COLO668 (cell line): ENCODE results near the gene GPR27.

ENCODE experiments used
- DNase-seq: peaks from one replicate; lab custom pipeline; 2025; ENCODE audit not compliant: unreplicated experiment; lab: John Stamatoyannopoulos, UW

Gene GPR27, protein sequence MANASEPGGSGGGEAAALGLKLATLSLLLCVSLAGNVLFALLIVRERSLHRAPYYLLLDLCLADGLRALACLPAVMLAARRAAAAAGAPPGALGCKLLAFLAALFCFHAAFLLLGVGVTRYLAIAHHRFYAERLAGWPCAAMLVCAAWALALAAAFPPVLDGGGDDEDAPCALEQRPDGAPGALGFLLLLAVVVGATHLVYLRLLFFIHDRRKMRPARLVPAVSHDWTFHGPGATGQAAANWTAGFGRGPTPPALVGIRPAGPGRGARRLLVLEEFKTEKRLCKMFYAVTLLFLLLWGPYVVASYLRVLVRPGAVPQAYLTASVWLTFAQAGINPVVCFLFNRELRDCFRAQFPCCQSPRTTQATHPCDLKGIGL

DNA sequence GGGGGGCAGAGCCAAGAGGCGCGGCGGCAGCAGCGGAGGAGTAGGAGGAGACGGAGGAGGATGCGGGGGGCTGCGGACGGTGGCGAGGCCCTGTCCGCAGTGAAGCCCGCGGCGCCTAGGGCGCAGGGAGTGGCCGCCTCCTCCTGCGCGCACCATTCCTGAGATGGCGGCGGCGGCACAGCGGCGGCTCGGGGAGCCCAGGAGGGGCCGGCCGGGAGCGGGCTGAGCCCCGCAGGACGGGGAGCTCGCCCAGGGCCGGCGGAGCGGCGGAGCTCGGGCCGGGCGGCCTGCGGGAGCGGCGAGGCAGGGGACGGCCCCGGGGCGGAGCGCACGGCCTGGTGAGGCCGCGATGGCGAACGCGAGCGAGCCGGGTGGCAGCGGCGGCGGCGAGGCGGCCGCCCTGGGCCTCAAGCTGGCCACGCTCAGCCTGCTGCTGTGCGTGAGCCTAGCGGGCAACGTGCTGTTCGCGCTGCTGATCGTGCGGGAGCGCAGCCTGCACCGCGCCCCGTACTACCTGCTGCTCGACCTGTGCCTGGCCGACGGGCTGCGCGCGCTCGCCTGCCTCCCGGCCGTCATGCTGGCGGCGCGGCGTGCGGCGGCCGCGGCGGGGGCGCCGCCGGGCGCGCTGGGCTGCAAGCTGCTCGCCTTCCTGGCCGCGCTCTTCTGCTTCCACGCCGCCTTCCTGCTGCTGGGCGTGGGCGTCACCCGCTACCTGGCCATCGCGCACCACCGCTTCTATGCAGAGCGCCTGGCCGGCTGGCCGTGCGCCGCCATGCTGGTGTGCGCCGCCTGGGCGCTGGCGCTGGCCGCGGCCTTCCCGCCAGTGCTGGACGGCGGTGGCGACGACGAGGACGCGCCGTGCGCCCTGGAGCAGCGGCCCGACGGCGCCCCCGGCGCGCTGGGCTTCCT lies at the start of gene GPR27:
TSS of gene GPR27 (plus strand) at position 155 of the 909 bp plus-strand sequence. CDS start at position 350, 195 bp downstream.
- peak; percentile 70 for DNase-seq

DNA sequence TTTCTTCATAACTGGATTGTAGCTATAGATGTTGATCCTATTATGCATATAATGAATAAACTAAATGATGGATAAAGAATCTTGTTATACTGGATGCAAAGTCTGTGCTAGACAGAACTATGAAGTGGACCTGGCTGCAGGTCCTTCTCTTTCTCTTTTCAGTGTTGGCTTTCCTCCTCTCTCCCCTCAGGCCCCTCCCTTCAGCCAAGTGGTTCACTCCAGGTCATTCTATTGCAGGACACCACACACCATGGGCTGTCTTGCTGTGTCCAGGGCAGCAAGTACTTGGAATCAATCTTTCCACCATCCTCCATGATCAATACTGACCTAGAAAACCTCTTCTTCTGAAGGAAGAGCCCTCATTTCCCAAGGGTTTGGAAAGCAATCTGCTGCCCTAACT lies 48.7 kb upstream of the GPR27 start:
- no peak for DNase-seq

DNA sequence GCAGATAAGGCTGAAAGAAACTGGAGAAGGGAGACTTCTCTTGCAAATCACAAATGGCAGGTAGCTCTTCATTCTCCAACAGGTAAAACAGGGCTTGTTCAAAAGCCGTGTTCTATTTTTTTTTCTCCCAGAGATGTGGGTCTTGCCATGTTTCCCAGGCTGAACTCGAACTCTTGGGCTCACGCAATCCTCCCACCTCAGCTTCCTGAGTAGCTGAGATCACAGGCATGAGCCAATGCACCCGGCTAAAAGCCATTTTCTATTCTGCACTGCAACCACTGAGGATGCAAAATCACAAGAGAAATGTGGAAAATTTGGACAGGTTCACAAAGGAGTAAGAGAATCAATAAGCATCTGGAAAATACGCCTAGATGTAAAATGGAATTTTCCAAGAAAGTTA lies 48.0 kb upstream of the GPR27 start:
- no peak for DNase-seq

DNA sequence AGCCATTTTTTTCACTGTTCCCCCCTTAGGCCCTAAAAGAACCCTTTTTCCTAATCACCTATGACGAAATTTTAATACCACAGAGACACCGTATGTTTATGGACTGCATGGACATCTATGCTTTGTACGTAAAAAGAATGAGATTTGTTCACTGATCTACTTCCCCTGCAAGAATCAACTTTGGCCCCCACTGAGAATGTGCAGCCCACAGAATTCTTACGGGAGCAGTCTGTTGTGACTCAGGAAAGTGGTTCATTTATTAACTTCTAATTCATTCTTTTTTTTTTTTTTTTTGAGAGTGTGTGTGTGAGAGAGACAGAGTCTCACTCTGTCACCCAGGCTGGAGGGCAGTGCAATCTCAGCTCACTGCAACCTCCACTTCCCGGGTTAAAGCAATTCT lies 46.1 kb upstream of the GPR27 start:
- no peak for DNase-seq

DNA sequence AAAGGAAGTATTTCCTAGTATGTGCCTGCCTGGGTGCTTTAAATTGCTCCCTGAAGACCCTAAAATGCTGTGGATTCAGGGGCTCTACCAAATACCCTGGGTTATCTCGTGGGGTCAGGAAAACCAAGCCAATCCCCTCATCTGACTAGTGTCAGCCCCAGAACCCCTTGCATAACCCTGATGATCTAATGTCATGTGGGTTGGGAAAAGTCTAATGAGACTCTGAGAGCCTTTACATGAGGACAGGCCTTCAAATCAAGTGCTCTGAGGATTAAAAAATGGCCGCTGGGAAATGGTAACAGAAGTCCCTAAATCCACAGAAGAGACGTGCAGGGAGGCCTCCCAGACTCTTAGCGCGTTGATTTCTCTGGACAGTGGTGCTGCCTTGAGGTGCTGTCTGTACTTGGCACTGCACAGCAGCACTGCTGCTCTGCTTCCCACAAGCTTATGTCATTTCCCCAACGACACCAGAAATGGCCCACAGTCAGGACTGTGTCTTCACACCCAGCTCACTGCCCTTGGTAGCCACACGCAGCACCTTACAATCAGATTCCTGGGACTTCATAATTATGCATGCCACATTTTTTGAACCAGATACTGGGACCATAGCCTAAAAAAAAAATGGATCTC lies 45.1 kb upstream of the GPR27 start:
- no peak for DNase-seq

DNA sequence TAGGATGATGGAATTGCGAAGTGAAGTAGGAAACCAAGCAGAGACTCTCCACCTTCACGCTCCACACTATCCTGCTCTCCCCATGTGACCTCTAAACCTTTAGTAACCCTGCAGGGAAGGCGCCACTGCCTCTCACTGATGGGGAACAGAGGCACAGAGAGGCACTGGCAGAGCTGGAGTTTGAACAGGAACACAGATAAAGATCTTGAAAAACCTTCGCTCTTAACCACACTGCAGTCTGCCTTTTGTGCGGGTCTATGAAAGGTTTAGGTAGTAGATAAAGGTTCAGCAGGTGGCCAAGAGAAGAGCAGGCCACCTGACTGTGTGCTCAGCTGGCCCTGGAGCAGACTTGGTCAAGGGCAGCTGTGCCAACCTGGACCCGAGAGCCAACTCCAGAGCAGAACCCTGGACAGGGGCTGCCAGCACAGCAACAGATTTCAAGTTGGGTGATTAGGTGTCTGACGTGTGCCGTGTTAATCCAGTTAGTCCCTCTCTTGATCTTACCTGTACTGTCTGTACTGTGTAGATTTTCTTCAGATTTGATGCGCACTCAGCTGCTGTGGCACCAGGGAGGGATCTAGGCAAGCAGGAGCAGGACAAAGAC lies 43.6 kb upstream of the GPR27 start:
- DNase-seq: peak; percentile 52

DNA sequence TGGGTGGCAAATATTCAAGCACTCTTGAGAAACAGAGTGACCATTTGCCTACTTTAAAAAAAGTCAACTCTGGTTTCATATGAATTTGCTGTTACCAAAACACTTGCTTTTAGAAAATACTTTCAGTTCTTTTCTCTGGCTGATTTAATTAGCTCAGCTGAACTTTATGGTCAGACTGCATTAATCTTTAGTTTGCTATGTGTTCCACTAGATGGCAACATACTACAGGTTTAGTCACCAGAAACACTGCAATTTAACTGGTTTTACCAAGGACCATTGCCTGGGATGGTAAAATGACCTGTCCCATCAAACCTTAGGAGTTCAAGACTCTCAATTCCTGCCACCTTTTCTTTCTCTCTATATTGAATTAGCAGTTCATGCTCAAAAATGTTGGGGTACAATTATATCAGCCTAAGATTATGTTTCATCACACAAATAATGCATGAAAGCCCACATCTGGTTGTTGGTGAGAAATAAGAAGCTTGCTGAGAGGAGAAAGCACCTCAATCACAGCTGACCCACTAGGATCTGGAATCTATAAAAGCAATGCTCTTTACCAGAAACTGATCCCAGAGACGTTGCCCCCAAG lies 42.7 kb upstream of the GPR27 start:
- DNase-seq: no peak

DNA sequence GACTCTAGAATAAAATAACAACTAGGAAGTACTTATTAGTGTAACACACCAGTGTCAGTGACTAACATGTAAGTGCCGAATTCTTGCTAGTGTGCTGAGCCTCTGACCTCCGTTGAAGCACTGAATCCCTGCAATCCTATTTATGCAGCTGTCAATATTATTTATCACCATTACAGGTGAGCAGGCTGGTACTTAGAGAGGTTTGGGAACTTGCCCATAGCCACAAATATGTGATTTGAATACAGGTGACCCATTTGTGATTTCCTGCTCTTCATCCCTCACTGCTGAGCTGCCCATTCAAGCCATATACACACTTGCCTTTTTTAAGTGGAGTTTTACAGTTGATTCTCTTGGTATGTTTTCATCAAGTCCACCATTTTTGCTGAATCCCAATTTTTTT lies 40.6 kb upstream of the GPR27 start:
- DNase-seq: peak; percentile 55

DNA sequence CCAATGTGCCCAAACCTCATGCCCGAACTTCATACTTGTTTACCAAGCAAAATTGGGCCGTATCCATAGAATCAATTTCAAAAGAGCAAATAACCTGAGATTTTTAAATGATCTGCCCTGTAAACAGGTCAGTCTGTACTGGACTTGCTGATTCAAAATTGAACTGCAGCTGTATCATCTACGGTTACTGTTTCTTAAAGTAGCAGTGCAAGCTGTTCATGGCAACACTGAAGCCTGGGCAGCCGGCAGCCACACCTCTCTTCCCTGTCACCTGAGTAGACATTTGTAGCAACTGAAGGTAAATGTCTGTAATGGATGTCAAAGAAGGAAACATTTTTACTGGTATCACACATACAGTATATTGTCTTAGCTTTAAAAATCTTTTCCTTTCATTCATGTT lies 39.1 kb upstream of the GPR27 start:
- DNase-seq: peak; percentile 6

DNA sequence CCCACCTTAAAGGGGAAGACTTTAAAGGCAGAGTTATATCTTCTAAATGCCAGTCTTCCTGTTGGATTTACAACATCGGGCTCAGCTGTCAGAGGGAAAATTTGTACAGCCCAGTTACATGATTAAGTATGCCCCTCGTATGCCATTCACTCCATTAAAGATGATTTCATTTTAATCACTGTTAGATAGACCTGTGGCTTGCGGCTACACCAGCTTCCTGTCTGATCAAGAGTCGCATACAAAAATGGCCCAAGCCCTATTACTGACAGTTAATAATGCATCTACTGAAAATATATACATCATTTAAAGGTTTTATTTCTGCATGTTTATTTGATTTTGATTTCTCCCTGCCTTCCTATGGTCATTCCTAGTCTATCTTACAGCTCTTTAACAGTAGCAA lies 35.6 kb upstream of the GPR27 start:
- DNase-seq: no peak

DNA sequence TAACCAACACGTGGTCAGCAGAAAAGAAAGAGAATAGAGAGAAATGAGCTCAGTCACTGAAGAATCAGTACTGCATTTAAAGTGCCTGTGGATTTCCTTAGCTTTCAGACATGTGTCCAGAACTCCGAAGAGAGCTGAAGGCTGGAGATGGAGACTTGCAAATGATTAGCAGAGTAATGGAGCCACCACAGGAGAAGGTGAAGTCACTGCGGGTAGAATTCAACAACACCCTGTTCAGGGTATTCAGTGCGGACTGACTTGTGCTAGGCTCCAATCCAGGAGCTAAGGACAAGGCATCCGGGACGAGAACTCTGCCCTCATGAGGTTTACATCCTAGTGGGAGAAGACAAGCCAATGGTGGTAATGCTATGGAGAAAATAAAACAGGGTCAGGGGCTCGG lies 32.7 kb upstream of the GPR27 start:
- no peak for DNase-seq

DNA sequence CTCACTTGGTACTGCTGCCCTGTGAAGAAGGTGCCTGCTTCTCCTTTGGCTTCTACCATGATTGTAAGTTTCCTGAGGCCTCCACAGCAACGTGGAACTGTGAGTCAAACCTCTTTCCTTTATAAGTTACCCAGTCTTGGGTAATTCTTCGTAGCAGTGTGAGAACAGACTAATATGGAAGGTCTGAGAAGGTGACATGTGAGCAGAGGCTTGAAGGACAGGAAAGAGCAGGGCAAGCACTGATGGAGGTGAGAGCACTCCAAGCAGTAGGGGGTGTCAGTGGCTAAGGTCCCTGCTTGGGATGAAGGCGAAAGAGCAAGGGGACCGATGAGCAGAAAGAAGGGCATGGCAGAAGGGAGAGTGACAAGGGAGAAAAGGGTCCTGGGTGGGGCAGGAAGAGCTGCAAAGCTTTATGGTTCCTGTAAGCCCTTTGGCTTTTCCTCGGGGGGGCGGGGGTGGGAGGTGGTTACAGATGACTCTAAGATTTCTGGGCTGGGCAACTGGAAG lies 32.0 kb upstream of the GPR27 start:
- DNase-seq: no peak

DNA sequence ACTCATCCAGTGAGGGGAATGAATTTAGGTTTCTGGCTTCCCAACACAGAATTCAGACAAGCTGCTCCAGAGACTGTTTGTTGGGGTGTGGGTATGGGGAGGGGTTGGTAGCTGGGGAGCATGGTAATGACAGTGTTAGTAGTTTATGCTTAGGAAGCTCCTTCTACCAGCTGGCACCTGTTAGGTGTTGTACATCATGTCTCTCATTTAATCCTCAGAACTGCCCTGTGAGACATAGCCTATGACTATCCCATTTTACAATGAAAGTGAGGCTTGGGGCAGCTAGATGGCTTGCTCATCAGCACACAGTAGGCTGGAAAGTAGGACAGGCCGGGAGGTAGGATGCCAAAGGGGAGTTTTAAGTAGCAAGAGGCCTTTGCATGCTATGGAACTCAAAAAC lies 31.0 kb upstream of the GPR27 start:
- no peak for DNase-seq

DNA sequence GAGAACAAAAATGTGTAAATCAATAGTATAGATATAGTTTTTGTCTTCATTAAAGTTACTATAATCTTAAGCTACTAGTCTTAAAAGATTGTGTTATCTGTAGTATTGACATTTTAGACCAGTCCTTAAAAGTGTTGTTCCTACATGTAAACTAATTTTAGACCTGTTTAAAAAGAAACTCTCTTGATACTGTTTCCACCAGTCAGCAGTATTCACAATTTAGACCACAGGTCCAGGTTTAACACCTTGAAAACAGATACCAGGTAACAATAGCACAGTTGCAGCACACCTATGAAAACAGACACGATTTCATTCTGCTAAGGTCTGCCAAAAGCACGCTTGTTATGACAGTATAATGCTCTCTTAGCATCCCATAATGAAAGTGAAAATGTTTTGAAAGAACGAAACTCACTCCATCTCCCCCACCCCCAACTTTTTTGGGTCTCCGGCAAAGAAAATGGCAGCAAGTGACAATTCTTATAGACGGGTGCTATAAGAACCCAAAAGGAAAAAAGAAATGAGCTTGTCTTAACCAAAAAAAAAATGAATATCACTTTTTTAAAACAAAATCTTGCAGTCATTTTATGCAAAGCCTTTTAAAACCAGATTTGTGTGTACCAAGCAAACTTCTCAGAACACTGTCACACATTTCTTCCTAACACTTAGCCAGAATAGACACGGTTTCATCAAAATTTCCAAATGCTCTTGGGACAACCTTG lies 30.0 kb upstream of the GPR27 start:
- DNase-seq: no peak

DNA sequence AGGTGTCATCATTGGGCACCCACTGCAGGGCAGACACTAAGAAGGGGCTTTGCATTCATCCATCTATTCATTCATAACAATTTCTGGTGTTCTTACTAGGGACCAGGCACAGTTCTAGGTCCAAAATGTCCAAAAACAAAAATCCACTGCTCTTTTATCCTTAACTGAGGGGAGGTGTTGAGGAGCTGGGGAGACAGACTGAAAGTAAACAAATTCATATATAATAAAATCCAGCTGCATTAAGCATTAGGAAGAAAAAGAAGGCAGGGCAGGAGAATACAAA lies 29.5 kb upstream of the GPR27 start:
- DNase-seq: no peak

DNA sequence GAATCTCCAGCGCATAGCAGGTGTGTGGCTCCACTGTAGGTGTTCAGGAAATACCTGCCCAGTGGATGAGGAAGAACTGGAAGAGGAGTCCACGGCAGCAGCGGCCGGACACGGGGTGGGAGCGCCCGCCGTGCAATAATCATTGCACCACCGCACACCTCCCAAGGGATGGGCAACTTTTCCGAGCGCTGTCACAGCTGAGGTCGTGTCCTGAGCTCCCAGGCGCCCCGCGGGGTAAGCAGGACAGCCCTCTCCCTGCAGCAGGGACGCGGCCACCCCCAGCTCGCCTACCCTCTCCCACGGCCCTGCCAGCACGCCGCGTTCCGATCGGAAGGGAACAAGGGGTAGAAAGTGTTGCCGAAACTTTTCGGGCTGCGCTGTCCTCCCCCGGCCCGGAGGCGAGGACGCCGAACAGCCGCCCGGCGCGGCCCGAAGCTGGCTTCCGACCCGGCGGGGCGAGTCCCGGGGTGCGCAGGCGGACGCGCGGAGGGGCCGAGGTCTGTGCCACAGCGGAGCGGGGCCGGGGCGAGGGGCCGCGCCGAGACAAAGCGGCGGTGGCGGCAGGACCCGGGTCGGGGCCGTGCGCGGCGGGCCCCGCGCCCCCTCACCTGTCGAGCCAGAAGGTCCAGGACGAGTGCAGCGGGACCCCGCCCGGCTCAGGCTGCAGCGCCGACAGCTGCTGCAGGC lies 28.9 kb upstream of the GPR27 start:
- DNase-seq: peak; percentile 53

DNA sequence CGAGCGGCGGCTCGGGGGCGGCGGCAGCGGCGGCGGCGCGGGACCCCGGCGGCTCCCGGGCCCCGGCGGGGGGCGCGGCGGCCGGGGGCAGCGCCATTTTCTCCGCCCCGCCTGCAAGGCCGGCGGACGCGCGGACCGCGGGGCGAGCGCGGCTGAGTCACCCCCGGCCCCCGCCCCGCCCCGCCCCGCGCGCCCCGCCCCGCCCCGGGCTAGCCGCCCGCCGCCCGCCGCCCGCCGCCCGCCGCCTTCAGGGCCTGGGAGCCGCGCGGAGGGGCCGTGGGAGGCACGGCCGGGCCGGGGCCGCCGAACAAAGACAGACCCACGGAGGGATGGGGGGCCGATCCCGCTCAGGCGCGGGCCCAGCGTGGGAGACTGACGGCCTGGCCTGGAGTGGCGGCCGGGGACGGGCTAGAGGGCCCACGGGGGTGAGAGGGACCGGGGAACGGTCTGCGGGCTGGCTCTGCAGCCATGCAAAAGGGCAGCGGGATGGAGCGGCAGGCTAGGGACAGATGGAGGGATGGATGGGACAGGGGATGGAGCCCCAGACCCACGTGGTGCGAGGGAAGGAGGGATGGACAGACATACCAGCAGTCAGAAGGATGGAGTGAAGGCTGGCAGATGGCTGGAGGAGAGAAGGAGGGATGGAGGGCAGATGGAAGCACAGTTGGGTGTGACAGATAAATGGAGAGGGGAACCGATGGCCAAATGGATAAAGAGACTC lies 28.2 kb upstream of the GPR27 start, which contains the start of gene EIF4E3:
TSS of gene EIF4E3 (minus strand) at position 132 of the 721 bp plus-strand sequence. CDS start at position 97, 35 bp downstream.
- peak; percentile 64 for DNase-seq

DNA sequence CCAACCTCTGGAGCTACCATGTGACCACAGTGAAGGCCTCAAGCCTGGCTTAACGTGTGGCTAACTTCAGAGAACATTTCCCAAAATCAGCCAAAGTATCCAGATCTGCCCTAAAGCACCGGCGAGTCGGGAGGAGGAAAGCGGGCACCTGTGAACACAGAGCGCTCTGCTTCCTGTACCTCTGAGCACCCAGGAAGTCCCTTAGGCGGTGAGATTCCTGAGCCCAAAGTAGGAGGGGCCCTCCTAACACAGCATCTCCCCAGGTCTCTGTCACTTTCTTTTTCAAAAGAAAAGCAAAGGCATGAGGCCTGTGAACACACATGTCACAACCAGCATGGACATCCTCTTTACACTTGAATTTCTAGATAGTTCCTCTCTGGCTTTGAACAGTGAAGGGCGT lies 27.5 kb upstream of the GPR27 start:
- peak; percentile 16 for DNase-seq
